Jurkat, Clone E6-1 (cell line): ENCODE results near the gene NFKBIL1. TPM values are rescaled to one million over a fixed set of nuclear protein-coding genes. Genes with fewer than 3 reads are reported as not detected.
"Not testable (repeated sequence)": the region's sequence is repeated elsewhere in the genome, so short reads cannot be mapped to it uniquely, and the experiment has no call there.

Experiments
- DNase-seq: peaks from one replicate; pipeline ENCODE4 v3.0.0-alpha.2; 2011; ENCODE audit warnings: low read depth, low spot score
- H3K4me3 ChIP-seq: 2 replicates; pipeline ENCODE4 v1.5.1; 2011; ENCODE audit warnings: mild to moderate bottlenecking, low read length, control low read depth, moderate library complexity
- polyA plus RNA-seq: library from polyadenylated mRNA; unstranded; fragments of >200 nt; gene quantifications from one replicate; pipeline ENCODE4 v1.2.1, GENCODE V29; 2012; ENCODE audit warnings: missing spikeins; ENCODE audit not compliant: insufficient read length, insufficient read depth

The NFKBIL1 gene
- 20.9 TPM for polyA plus RNA-seq

GRCh38 chr6:31546958-31547726 lies at the start of gene NFKBIL1:
Gene NFKBIL1 (plus strand): TSS chr6:31547608. CDS start chr6:31547695, 87 bp downstream.
- H3K4me3 ChIP-seq = peak within 1 kb of the TSS; percentile 63

GRCh38 chr6:31498748-31499147 lies 48.7 kb upstream of the NFKBIL1 start:
- no peak for DNase-seq
- H3K4me3 ChIP-seq = no peak overlapping the region

More at GRCh38 chr6:31546958-31547726, at the start of gene NFKBIL1:
- DNase-seq = peak; percentile 99

GRCh38 chr6:31499648-31500047 lies 47.8 kb upstream of the NFKBIL1 start:
- DNase-seq, H3K4me3 ChIP-seq: not testable (repeated sequence)

- H3K4me3 ChIP-seq = no peak overlapping the region
- DNase-seq = no peak
Observed at GRCh38 chr6:31502586-31502985, 44.8 kb upstream of the NFKBIL1 start.

GRCh38 chr6:31509036-31509435 lies 38.4 kb upstream of the NFKBIL1 start:
- H3K4me3 ChIP-seq, DNase-seq: not testable (repeated sequence)

GRCh38 chr6:31510007-31510406 lies 37.4 kb upstream of the NFKBIL1 start:
- no peak overlapping the region for H3K4me3 ChIP-seq
- no peak for DNase-seq

- DNase-seq = no peak
- H3K4me3 ChIP-seq = no peak overlapping the region
Observed at GRCh38 chr6:31513456-31514165, 33.8 kb upstream of the NFKBIL1 start.

- no peak for DNase-seq
- no peak overlapping the region for H3K4me3 ChIP-seq
Observed at GRCh38 chr6:31521835-31522234, 25.6 kb upstream of the NFKBIL1 start.

- DNase-seq = no peak
- H3K4me3 ChIP-seq = no peak overlapping the region
Observed at GRCh38 chr6:31525553-31525931, 21.9 kb upstream of the NFKBIL1 start.

- no peak overlapping the region for H3K4me3 ChIP-seq
- DNase-seq = no peak
Observed at GRCh38 chr6:31525932-31526591, 21.3 kb upstream of the NFKBIL1 start.

- DNase-seq = no peak
- H3K4me3 ChIP-seq = no peak overlapping the region
Observed at GRCh38 chr6:31528307-31528777, 19.1 kb upstream of the NFKBIL1 start.

- no peak within 1 kb of the TSS for H3K4me3 ChIP-seq
- no peak for DNase-seq
Observed at GRCh38 chr6:31528821-31529328, 18.5 kb upstream of the NFKBIL1 start, which contains the start of gene MCCD1. Gene MCCD1 (plus strand): TSS chr6:31528962. CDS start chr6:31529015, 53 bp downstream.

- no peak overlapping the region for H3K4me3 ChIP-seq
- DNase-seq = no peak
Observed at GRCh38 chr6:31529329-31530150, 17.9 kb upstream of the NFKBIL1 start.

- no peak for DNase-seq
- H3K4me3 ChIP-seq = no peak overlapping the region
Observed at GRCh38 chr6:31530659-31531058, 16.7 kb upstream of the NFKBIL1 start.

- H3K4me3 ChIP-seq = no peak overlapping the region
- DNase-seq = no peak
Observed at GRCh38 chr6:31531162-31531561, 16.2 kb upstream of the NFKBIL1 start.

GRCh38 chr6:31531771-31532643 lies 15.4 kb upstream of the NFKBIL1 start:
- no peak overlapping the region for H3K4me3 ChIP-seq
- DNase-seq = no peak

GRCh38 chr6:31532644-31533454 lies 14.6 kb upstream of the NFKBIL1 start:
- no peak overlapping the region for H3K4me3 ChIP-seq
- no peak for DNase-seq
